GM21526 (cell line): ENCODE data around the gene ANKRD13B.

ENCODE experiments used
- ATAC-seq: cut with Tn5 transposase; IDR thresholded peaks from one replicate; pipeline ENCODE4 v1.9.1; 2021; ENCODE audit warnings: moderate library complexity; ENCODE audit not compliant: unreplicated experiment, low FRiP score

ANKRD13B gene

GRCh38 chr17:29615492-29616299 lies 22.8 kb downstream of the ANKRD13B start:
- peak; percentile 42 for ATAC-seq

- ATAC-seq = no peak
These were observed 23.5 kb downstream of the ANKRD13B start for GRCh38 chr17:29616300-29617048.

GRCh38 chr17:29617125-29617480 lies 24.2 kb downstream of the ANKRD13B start:
- ATAC-seq = peak; percentile 42

GRCh38 chr17:29617481-29618271 lies 24.7 kb downstream of the ANKRD13B start:
- no peak for ATAC-seq

- no peak for ATAC-seq
These were observed 25.5 kb downstream of the ANKRD13B start for GRCh38 chr17:29618272-29619065.

GRCh38 chr17:29619251-29619650 lies 26.3 kb downstream of the ANKRD13B start:
- ATAC-seq = no peak

GRCh38 chr17:29620271-29620670 lies 27.3 kb downstream of the ANKRD13B start:
- ATAC-seq = no peak

GRCh38 chr17:29620779-29621500 lies 28.0 kb downstream of the ANKRD13B start:
- ATAC-seq = no peak

GRCh38 chr17:29621751-29622194 lies 28.8 kb downstream of the ANKRD13B start:
- ATAC-seq = no peak

- no peak for ATAC-seq
These were observed 29.7 kb downstream of the ANKRD13B start, which contains the start of gene CORO6 for GRCh38 chr17:29622337-29623282. Gene CORO6 (minus strand): TSS chr17:29622912. CDS start chr17:29621421, 1,491 bp downstream.

GRCh38 chr17:29623283-29623647 lies 30.3 kb downstream of the ANKRD13B start:
- no peak for ATAC-seq

- ATAC-seq = no peak
These were observed 31.7 kb downstream of the ANKRD13B start for GRCh38 chr17:29624586-29624985.

GRCh38 chr17:29625037-29625750 lies 32.3 kb downstream of the ANKRD13B start:
- no peak for ATAC-seq

GRCh38 chr17:29627951-29628350 lies 35.0 kb downstream of the ANKRD13B start:
- no peak for ATAC-seq

- ATAC-seq = no peak
These were observed 35.7 kb downstream of the ANKRD13B start for GRCh38 chr17:29628644-29629043.

- no peak for ATAC-seq
These were observed 36.9 kb downstream of the ANKRD13B start for GRCh38 chr17:29629839-29630238.

- no peak for ATAC-seq
These were observed 37.8 kb downstream of the ANKRD13B start for GRCh38 chr17:29630630-29631193.
